GM18498 (cell line): ENCODE data around the gene PIPOX.

Source experiments
- ATAC-seq: cut with Tn5 transposase; IDR thresholded peaks from one replicate; pipeline ENCODE4 v1.9.1; 2021; ENCODE audit warnings: mild to moderate bottlenecking, moderate library complexity; ENCODE audit not compliant: unreplicated experiment

PIPOX gene

GRCh38 chr17:29093090-29093871 lies 50.3 kb downstream of the PIPOX start:
- no peak for ATAC-seq

- no peak for ATAC-seq
Measured at GRCh38 chr17:29094101-29094708, 51.3 kb downstream of the PIPOX start.

- ATAC-seq = no peak
Measured at GRCh38 chr17:29095439-29095838, 52.5 kb downstream of the PIPOX start.

GRCh38 chr17:29096094-29096493 lies 53.2 kb downstream of the PIPOX start:
- ATAC-seq = no peak

- no peak for ATAC-seq
Measured at GRCh38 chr17:29099527-29099926, 56.6 kb downstream of the PIPOX start.

- ATAC-seq = no peak
Measured at GRCh38 chr17:29100296-29100695, 57.4 kb downstream of the PIPOX start.

- ATAC-seq = no peak
Measured at GRCh38 chr17:29102046-29102445, 59.1 kb downstream of the PIPOX start.

GRCh38 chr17:29102741-29103181 lies 59.8 kb downstream of the PIPOX start:
- no peak for ATAC-seq

GRCh38 chr17:29103341-29103740 lies 60.4 kb downstream of the PIPOX start:
- no peak for ATAC-seq
